ENCODE measurements around the gene ZC2HC1B.
A peak's percentile ranks its signal among the peaks of the same experiment; 100 is the strongest.
"Not testable (repeated sequence)": the region's sequence is repeated elsewhere in the genome, so short reads cannot be mapped to it uniquely, and the experiment has no call there.

Gene ZC2HC1B, protein sequence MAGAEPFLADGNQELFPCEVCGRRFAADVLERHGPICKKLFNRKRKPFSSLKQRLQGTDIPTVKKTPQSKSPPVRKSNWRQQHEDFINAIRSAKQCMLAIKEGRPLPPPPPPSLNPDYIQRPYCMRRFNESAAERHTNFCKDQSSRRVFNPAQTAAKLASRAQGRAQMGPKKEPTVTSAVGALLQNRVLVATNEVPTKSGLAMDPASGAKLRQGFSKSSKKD

DNA sequence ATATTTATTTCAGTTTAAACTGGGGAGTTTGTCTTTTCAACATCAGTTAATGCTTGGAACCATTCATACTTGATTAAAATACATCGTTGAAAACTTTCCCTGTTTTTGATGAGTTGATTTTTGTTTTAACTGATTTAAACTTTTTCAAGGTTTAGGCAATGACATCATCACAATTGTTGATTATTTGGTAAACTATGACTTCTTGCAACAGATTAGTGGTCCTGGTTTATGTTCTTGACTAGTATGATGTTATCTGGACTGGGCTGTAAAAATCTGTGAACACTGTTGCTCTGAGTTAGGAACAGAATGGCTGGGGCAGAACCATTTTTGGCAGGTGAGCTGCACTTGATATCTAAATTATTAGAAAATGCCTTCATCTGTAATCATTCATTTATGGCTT lies at the start of gene ZC2HC1B:
TSS of gene ZC2HC1B (plus strand) at position 241 of the 400 bp plus-strand sequence. CDS start at position 307, 66 bp downstream.
- no peak for DNase-seq (ENCODE audit: low spot score)

DNA sequence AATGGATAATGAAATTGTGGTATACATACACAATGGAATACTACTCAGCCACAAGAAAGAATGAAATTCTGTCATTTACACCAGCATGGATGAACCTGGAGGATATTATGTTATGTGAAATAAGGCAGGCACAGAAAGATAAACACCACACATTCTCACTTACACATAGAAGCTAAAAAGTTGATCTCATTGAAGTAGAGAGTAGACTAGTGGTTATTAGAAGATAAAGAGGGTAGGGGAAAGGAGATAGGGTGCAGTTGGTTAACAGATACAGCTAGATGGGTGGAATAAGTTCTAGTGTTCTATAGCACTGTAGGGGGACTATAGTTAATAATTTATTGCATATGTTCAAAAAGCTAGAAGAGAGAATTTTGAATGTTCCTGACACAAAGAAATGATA lies 46.7 kb upstream of the ZC2HC1B start:
- no peak for DNase-seq (ENCODE audit: low spot score)

DNA sequence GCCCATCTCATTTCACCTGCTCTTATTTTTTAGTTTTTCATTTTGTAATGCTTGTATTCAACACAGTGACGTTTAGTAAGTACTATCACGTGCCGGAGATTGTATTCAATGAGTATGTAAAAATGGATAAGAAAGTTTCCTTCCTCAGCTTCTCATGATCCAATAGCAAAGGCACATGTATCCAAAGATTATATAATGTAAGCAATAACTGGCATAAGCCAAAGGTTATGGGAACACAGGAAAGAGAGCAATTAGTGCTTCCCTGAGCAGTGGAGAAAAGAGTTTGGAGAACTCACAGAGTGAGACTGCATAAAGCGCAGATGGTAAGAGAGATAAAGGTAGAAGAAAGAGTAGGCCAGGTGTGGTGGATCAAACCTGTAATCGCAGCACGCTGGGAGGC lies 42.9 kb upstream of the ZC2HC1B start:
- no peak for DNase-seq (ENCODE audit: low spot score)

DNA sequence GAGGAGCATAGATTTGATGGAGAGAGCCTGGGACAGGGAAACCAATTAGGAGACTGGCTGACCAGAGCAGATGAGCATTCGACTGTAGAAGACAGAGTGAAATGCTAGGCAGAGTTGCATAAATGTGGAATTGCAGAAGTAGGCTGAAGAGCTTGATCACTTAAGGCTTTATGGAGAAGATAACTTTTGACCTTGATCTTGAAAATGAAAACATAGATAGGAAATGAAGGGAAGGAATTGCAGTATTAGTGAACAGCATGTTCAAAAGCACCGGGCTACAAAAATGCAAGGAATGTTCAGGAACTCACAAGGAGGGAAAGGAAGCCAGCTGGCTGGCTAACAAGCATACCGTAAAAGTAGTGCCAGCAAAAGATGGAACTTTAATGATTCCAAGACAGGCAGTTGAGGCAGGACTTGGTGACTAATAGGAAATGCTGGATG lies 41.7 kb upstream of the ZC2HC1B start:
- peak; percentile 62 for DNase-seq (ENCODE audit: low spot score)

DNA sequence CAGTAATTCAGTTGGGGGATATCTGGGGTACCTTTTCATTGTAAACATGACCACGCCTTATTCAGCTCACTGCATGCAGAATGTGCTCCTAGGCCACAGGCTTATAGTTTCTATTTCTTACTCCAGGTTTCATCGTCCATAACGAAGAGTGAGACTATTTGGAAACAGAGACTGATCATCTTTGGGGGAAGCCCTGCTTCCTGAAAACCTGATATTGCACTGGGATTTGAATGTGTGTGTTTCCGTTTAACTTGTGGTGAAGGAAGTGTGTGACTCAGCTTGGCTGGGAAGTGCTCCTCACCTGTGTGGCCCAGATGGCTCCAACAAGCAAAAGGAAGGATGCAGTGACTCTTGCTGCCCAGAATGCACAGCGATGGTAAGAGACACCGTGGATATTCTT lies 40.7 kb upstream of the ZC2HC1B start:
- no peak for DNase-seq (ENCODE audit: low spot score)

DNA sequence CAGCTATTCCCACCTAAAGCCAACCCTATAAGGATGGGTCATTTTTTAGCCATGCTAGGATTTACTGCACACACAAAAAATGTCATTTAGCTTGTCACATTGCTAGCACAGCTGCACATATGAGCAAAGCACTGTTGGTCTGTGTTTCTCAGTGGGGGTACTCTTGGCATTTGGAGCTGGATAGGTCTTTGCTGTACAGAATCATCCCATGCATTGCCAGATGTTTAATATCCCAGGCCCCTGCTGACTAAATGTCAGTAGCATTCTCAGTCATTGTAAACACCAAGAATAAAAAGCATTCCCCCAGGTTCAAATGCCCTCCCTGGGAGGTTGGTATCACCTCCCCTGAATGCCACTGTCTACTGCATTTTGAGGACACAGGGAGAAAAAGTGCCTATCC lies 35.7 kb upstream of the ZC2HC1B start:
- DNase-seq (ENCODE audit: low spot score) = no peak

DNA sequence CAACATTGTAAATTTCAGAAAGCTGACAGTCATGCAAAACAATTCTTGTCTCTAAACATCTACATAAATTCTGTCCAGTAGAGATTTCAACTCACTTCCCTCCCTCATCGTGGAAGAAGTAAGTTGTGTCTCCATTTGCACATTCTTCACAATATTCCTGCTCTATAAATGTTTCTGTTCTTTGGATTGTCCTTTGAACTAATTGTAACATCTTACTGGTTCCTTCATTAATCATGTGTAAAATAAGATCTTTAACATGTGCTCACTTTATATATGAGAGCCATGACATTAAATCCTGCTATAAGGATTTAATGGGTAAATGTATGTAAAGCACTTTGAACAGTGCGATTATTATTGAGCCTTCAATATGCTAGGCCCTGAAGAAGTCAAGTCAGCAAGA lies 28.1 kb upstream of the ZC2HC1B start:
- no peak for DNase-seq (ENCODE audit: low spot score)

DNA sequence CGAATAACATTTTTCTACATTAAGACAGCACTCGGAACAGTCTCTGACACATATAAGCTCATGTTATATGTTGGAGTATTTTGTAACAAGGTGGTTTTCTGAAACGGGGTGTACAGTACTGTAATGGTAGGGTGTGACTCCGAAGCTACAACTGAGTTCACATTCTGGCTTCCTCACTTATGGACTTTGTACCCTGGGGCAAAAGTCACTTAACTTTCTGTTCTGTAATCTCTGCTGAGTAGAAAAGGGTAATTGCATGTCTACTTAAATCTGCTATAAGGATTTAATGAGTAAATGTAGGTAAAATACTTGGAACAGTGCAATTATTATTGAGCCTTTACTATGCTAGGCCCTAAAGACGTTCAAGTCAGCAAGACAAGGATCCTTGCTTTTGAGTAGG lies 25.9 kb upstream of the ZC2HC1B start:
- no peak for DNase-seq (ENCODE audit: low spot score)

DNA sequence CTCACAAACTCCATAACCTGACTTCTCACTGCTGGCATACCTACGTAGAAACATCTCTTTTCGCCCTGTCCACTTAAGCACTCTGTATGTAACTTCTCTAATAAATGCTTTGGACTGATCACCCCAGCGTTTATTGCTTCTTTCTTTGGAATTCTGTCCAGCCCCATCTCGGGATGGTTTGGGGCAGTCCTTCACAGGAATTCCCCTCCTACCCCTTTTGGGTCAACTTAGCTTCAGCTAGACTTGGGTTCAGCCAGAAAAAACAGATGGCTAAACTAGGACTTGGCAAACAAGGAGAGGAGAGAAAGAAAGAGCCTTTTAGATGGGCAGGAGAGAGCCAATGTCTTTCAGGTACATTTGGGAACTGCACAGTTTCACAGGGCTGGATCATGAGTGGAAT lies 25.1 kb upstream of the ZC2HC1B start:
- no peak for DNase-seq (ENCODE audit: low spot score)

DNA sequence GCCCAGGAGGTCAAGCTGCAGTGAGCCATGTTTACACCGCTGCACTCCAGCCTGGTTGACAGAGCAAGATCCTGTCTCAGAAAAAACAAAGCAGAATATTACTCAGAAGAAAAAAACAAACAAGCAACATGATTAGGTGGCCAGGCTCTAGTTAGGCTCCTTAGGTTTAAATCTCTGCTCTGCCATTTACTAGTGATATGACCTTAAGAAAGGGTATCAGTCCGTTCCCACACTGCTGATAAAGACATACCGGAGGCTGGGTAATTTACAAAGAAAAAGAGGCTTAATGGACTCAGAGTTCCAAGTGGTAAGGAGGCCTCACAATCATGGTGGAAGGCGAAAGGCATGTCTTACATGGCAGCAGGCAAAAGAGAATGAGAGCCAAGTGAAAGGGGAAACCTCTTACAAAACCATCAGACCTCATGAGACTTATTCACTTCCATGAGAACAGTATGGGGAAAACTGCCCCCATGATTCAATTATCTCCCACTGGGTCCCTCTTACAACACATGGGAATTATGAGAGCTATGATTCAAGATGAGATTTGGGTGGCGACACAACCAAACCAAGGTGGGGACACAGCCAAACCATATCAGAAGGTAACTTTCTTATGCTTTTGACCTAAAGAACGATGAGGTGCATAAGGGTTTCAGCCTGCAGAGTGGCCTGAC lies 23.5 kb upstream of the ZC2HC1B start:
- DNase-seq (ENCODE audit: low spot score) = no peak

DNA sequence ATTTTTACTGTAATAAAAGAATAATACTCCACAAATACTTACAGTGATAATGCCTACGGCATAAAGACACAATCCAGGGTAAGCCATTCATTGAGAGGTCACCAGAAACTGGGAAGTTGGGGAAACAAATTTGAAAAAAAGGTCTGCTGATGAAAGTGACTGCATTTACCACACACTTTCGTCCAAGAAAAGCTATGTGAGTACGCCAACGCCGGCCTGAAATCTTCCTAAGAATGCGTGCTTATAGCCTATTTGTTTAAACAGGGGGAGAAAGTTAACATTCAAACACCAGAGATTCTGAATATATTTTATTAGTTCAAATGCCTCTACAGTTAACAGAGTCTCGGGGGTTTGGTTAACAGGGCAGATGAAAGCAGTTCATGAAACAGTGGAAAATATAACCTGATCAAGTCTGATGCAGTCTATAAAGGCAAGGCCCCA lies 21.8 kb upstream of the ZC2HC1B start:
- no peak for DNase-seq (ENCODE audit: low spot score)

DNA sequence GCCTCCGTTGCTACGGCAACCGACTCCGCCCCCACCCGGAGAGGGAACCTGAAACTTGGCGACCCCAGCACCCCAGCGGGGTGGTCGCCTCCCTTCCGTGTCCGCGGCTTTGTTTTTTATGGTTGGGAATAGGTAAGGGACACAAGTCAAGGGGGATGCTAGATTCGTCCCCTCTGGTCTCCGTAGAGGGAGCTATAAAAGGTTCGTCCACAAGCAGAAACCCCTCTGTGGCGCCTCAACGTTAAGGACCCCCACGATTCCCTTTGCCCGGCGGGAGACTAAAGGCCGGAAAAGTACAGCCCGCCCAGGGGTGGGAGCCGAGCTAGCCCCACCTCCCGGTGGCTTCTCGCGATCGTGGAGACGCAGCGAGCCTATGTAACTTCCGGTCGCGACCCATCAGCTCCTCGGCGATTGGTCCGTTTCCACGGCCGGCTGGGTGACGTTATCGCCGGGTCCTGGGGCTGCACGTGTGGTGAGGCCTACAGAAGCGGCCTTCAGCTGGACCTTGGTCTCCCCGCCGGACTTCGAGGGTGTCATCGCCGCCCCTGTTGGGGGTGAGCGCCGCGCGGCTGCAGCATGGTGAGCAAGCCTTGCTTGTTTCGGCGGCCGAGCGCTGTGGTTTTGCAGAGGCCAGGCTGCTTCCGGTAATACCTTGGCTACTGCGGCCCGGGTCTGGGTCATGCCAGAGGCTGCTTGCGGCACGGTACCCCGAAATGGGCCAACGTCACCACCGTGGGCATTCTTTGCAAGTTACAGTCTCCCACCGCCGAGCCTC lies 21.2 kb upstream of the ZC2HC1B start, which contains the start of gene LTV1:
TSS of gene LTV1 (plus strand) at position 437 of the 775 bp plus-strand sequence. CDS start at position 577, 140 bp downstream.
- peak; percentile 99 for DNase-seq (ENCODE audit: low spot score)

DNA sequence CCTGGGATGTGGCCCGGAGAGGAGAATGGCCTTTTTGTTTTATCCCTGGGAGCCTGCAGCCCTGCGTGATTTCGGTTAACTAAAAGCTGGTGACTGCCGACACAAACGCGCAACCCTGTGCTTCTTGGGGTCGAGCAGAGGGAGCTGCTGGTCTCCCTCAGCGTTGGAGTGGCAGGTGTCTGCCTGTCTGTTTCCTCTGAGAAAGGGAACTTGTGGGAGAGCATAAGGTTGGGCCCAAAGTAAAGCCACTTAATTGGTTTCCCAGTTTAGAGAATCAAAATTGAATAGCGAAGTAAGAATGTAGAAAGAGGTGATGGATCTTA lies 20.6 kb upstream of the ZC2HC1B start:
- no peak for DNase-seq (ENCODE audit: low spot score)

DNA sequence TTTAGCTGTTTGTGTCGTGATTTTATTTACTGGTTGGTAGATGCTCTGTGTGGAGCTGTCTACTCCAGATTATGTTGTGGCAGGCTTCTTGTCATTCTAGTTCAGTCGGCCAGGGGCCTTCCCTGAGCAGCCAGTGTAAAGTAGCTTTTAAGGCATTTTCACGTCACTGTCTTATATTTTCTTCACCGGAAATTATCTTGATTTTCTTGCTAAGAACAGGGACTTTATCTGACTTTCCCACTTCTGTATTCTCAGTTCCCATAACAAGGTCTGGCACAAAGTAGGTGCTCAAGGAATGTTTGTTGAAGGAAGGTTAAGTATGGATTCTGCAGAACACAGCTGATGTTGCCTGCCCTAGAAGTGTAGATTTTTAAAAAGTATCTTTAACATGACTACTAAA lies 20.3 kb upstream of the ZC2HC1B start:
- DNase-seq (ENCODE audit: low spot score) = peak; percentile 16

DNA sequence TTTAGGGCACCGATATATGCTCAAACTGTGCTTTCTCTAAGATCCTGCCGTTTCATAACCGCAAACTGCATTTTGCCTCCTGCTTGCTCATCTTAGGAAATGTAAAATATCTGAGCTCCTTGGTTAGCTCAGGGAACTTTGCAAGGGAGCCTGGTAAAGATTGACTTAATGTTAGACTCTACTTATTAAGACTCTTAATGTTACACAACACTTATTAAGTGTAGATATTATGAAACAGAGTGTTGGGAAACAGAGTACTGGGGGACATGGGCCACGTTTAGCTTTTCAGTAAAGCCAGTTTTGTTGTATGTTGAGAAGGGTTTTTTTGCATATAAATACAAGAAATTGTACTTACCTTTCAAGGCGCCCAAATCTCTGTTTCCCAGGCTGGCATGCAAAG lies 19.2 kb upstream of the ZC2HC1B start:
- DNase-seq (ENCODE audit: low spot score) = no peak

DNA sequence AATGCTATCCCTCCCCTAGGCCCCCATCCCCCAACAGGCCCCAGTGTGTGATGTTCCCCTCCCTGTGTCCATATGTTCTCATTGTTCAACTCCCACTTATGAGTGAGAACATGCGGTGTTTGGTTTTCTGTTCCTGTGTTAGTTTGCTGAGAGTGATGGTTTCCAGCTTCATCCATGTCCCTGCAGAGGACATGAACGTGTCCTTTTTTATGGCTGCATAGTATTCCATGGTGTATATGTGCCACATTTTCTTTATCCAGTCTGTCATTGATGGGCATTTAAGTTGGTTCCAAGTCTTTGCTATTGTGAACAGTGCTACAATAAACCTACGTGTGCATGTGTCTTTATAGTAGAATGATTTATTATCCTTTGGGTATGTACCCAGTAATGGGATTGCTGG lies 12.6 kb upstream of the ZC2HC1B start:
- not testable (repeated sequence) for DNase-seq (ENCODE audit: low spot score)

DNA sequence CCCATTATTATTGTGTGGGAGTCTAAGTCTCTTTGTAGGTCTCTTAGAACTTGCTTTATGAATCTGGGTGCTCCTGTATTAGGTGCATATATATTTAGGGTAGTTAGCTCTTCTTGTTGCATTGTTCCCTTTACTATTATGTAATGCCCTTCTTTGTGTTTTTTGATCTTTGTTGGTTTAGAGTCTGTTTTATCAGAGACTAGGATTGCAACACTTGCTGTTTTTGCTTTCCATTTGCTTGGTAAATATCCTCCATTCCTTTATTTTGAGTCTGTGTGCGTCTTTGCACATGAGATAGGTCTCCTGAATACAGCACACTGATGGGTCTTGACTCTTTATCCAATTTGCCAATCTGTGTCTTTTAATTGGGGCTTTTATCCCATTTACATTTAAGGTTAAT lies 9.2 kb upstream of the ZC2HC1B start:
- not testable (repeated sequence) for DNase-seq (ENCODE audit: low spot score)

DNA sequence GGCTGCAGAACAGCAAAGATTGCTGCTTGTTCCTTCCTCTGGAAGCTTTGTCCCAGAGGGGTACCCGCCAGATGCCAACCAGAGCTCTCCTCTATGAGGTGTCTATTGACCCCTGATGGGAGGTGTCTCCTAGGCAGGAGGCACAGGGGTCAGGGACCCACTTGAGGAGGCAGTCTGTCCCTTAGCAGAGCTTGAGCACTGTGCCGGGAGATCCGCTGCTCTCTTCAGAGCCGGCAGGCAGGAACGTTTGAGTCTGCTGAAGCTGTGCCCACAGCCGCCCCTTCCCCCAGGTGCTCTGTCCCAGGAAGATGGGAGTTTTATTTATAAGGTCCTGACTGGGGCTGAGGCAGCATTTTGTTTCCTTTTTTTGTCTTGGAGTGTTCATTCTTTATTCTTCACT lies 7.5 kb upstream of the ZC2HC1B start:
- not testable (repeated sequence) for DNase-seq (ENCODE audit: low spot score)

DNA sequence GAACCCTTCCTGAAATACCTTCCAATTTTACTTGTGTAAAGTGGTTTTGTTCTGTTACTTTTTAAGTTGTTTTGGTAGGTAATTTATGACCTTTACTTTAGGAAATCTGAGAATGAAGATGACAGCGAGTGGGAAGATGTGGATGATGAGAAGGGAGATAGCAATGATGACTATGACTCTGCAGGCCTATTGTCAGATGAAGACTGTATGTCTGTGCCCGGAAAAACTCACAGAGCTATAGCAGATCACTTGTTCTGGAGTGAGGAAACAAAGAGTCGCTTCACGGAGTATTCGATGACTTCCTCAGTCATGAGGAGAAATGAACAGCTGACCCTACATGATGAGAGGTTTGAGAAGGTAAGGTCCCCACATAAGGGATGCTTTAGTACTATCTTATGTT lies 6.6 kb upstream of the ZC2HC1B start:
- DNase-seq (ENCODE audit: low spot score) = no peak

DNA sequence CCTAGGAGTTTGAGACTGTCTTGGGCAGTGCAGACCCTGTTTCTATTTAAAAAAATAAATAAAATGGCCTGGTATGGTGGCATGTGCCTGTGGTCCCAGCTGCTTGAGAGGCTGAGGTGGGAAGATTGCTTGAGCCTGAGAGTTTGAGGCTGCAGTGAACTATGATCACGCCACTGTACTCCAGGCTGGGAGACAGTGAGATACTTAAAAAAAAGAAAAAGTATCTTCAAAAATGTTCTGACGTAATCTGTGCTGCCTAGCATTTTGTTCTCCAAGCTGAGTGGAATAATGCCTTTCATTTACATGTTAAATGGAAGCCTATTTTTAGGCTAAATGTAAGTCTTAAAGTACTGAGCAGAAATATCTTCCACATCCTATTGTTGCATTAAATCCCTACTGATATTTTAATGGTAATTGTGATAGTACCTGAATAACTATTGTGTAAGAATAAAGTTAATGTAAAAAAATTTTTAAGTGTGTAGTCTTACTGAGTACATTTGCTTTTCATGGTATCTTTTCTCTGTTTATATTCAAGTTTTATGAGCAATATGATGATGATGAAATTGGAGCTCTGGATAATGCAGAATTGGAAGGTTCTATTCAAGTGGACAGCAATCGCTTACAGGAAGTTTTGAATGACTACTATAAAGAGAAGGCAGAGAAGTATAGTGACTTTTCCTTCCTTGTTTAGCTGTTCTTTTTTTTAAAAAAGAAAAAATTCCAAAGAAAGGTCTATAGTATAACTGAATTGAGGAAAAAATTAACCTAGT lies 4.2 kb upstream of the ZC2HC1B start:
- no peak for DNase-seq (ENCODE audit: low spot score)

DNA sequence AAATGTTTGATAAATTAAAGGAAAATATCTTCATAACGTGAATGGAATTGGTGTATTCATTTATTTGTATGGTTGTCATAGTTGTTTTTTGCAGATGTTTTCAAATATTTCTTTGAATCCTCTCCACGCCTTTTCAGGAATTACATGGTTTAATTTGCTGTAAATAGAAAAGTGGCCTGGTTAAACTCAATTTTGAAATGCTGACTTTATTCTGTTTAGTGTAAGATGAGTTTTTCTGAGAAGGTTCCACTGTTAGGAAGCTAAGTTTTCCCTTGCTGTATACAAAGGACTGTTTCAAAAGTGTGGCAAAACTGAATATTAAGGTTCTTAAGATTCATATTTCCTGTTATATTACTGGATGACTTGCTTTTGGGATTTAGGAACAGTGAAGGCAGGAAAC lies 503 bp upstream of the ZC2HC1B start:
- no peak for DNase-seq (ENCODE audit: low spot score)

DNA sequence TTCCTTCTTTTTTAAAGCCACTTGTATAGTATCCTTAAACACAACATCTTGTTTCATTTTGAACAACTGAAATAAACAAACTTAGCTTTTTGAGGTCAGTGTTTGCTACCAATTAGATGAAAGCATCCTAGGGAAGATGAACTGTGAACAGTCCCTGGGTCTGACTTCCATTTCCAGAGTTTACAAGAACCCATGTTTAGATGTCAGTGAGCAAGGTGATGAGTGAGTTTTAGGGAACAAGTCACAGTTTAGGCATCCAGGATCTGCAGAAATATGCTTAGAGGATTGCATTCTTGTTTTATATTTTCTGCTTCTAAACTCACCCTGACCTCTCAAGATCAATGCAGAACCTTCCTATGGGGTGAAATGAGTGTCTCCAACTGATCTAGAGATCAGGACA lies 3.0 kb downstream of the ZC2HC1B start:
- no peak for DNase-seq (ENCODE audit: low spot score)

All from AG20443 (cell line).